Thymus (tissue), 11 donors: ENCODE results near the gene PHKG1. TPM values are rescaled to one million over a fixed set of nuclear protein-coding genes. Genes with fewer than 3 reads are reported as not detected.
"Not testable (repeated sequence)": the region's sequence is repeated elsewhere in the genome, so short reads cannot be mapped to it uniquely, and the experiment has no call there.

Source experiments
- DNase-seq, 9 donors: peaks; one replicate each; pipeline ENCODE4 v3.0.0-alpha.2; 2013; ENCODE audit warnings: low spot score in 9 of 9, low read depth in 6 of 9, missing footprints in 1 of 9
- H3K27ac ChIP-seq, 2 donors: one replicate each; pipeline ENCODE4 v1.5.1; 2013; ENCODE audit warnings: control low read depth in 1 of 2, low read depth in 1 of 2, low read length in 1 of 2, mild to moderate bottlenecking in 1 of 2, moderate library complexity in 1 of 2
- H3K27me3 ChIP-seq, 2 donors: one replicate each; pipeline ENCODE4 v1.5.1; 2013; ENCODE audit warnings: low read length in 1 of 2; ENCODE audit not compliant: control insufficient read depth in 2 of 2, insufficient read depth in 1 of 2
- H3K36me3 ChIP-seq, 2 donors: one replicate each; pipeline ENCODE4 v1.5.1; 2013; ENCODE audit warnings: low read length in 1 of 2, mild to moderate bottlenecking in 1 of 2, moderate library complexity in 1 of 2; ENCODE audit not compliant: control insufficient read depth in 2 of 2, insufficient read depth in 2 of 2
- H3K4me1 ChIP-seq, 2 donors: one replicate each; pipeline ENCODE4 v1.5.1; 2013; ENCODE audit warnings: low read length in 2 of 2; ENCODE audit not compliant: control insufficient read depth in 2 of 2, insufficient read depth in 2 of 2
- H3K4me3 ChIP-seq, 2 donors: one replicate each; pipeline ENCODE4 v1.5.1; 2013; ENCODE audit warnings: low read length in 2 of 2, control low read depth in 1 of 2, mild to moderate bottlenecking in 1 of 2
- H3K9me3 ChIP-seq, 2 donors: one replicate each; pipeline ENCODE4 v1.5.1; 2013; ENCODE audit warnings: low read length in 1 of 2, mild to moderate bottlenecking in 1 of 2; ENCODE audit not compliant: control insufficient read depth in 2 of 2, insufficient read depth in 1 of 2
- WGBS: extraction: QIAGEN DNeasy Blood & Tissue Kit; methylation state at CpG from one replicate; pipeline ENCODE4 v1.1.7; 2013; 5-methylcytosine and 5-hydroxymethylcytosine counted together
- polyA plus RNA-seq: library from polyadenylated mRNA; stranded (reverse); fragments of 200-250 nt; gene quantifications from one replicate; pipeline ENCODE4 v1.2.3, GENCODE V29; 2013
- total RNA-seq: library from RNA; stranded (reverse); fragments of 120-200 nt; gene quantifications from one replicate; pipeline ENCODE4 v1.2.4, GENCODE V29; 2013
- donor health status: healthy.

Gene PHKG1
- total and polyA plus RNA-seq, 2 donors, result 0.85 to 1.7 TPM

- no peak for DNase-seq
- Histone ChIP-seq H3K4me3 (no peak overlapping the region), H3K27ac (no peak overlapping the region), H3K36me3 (peaks cover 2 to 6% of the 10 kb centered on the region in 2 donors), H3K27me3 (no peaks in the 10 kb centered on the region), H3K9me3 (no peaks in the 10 kb centered on the region), H3K4me1 (no peaks in the 10 kb centered on the region)
- 98% methylated on average over 3 of the region's 3 CpGs for WGBS
Measured at GRCh38 chr7:56091591-56091990, 1.2 kb downstream of the PHKG1 start.

GRCh38 chr7:56087445-56087844, 5.3 kb downstream of the PHKG1 start:
- WGBS, result 97% methylated on average over 16 of the region's 16 CpGs
- H3K4me3 ChIP-seq, result no peak overlapping the region
- H3K27ac ChIP-seq, result no peak overlapping the region
- no peaks in the 10 kb centered on the region for H3K27me3 ChIP-seq
- H3K36me3 ChIP-seq, result peaks cover 6 to 8% of the 10 kb centered on the region in 2 donors
- DNase-seq, result no peak
- H3K9me3 ChIP-seq, result no peaks in the 10 kb centered on the region
- H3K4me1 ChIP-seq, result no peaks in the 10 kb centered on the region

- H3K9me3 ChIP-seq, result no peaks in the 10 kb centered on the region
- H3K27ac ChIP-seq, result no peak overlapping the region
- H3K27me3 ChIP-seq, result no peaks in the 10 kb centered on the region
- no peaks in the 10 kb centered on the region for H3K4me1 ChIP-seq
- 97% methylated on average over 7 of the region's 7 CpGs for WGBS
- no peak for DNase-seq
- peaks cover 8 to 12% of the 10 kb centered on the region in 2 donors for H3K36me3 ChIP-seq
- no peak overlapping the region for H3K4me3 ChIP-seq
Measured at GRCh38 chr7:56086761-56087160, 6.0 kb downstream of the PHKG1 start.

GRCh38 chr7:56083150-56083785, 9.5 kb downstream of the PHKG1 start:
- Histone ChIP-seq H3K27me3 (no peaks in the 10 kb centered on the region), H3K9me3 (no peaks in the 10 kb centered on the region), H3K4me1 (peaks cover 0 to 4% of the 10 kb centered on the region in 2 donors), H3K27ac (no peak overlapping the region), H3K36me3 (peaks cover 37% of the 10 kb centered on the region in 2 donors), H3K4me3 (no peak overlapping the region)
- WGBS, result 93% methylated on average over 13 of the region's 13 CpGs
- no peak for DNase-seq

- DNase-seq, result no peak
Measured at GRCh38 chr7:56081626-56082340, 11.0 kb downstream of the PHKG1 start.

GRCh38 chr7:56080726-56081435, 11.9 kb downstream of the PHKG1 start:
- not testable (repeated sequence) for H3K4me3 ChIP-seq, H3K4me1 ChIP-seq, DNase-seq, H3K27ac ChIP-seq, H3K27me3 ChIP-seq, H3K9me3 ChIP-seq
- H3K36me3 ChIP-seq, result peaks cover 41 to 49% of the 10 kb centered on the region in 2 donors
- WGBS, result 97% methylated on average over 28 of the region's 28 CpGs

More at GRCh38 chr7:56081626-56082340, 11.0 kb downstream of the PHKG1 start:
- WGBS, result 98% methylated on average over 29 of the region's 29 CpGs
- Histone ChIP-seq H3K27me3 (no peaks in the 10 kb centered on the region), H3K36me3 (peaks cover 42 to 47% of the 10 kb centered on the region in 2 donors), H3K4me1 (peaks cover 0 to 4% of the 10 kb centered on the region in 2 donors), H3K9me3 (no peaks in the 10 kb centered on the region), H3K4me3 (no peak overlapping the region), H3K27ac (no peak overlapping the region)

- no peaks in the 10 kb centered on the region for H3K27me3 ChIP-seq
- no peak for DNase-seq
- WGBS, result 92% methylated on average over 12 of the region's 12 CpGs
- H3K27ac ChIP-seq, result no peak overlapping the region
- H3K4me1 ChIP-seq, result peaks cover 0 to 4% of the 10 kb centered on the region in 2 donors
- peaks cover 44 to 51% of the 10 kb centered on the region in 2 donors for H3K36me3 ChIP-seq
- H3K9me3 ChIP-seq, result no peaks in the 10 kb centered on the region
- H3K4me3 ChIP-seq, result no peak overlapping the region
Measured at GRCh38 chr7:56079450-56080185, 13.1 kb downstream of the PHKG1 start.

- Histone ChIP-seq H3K4me1 (peaks cover 0 to 4% of the 10 kb centered on the region in 2 donors), H3K9me3 (no peaks in the 10 kb centered on the region), H3K27me3 (no peaks in the 10 kb centered on the region), H3K4me3 (no peak overlapping the region), H3K27ac (no peak overlapping the region), H3K36me3 (peaks cover 44 to 54% of the 10 kb centered on the region in 2 donors)
- DNase-seq, result no peak
- over 99% methylated on average over 16 of the region's 16 CpGs for WGBS
Measured at GRCh38 chr7:56078196-56078595, 14.6 kb downstream of the PHKG1 start.
